ENCODE measurements around the gene MPL.

DNA sequence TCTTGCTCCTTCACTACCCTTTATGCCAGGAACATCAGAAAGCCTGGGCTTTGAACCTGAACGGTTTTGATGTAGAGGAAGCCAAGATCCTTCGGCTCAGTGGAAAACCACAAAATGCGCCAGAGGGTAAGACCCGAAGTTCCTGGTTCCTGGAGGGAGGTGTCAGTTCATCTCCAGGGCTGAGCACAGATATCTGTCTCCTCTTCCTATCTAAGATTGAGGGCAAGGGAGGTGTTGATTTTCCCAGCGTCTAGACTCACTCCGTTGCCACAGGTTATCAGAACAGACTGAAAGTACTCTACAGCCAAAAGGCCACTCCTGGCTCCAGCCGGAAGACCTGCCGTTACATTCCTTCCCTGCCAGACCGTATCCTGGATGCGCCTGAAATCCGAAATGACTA, 22.1 kb downstream of the MPL start:
- TF ChIP-seq FOSL1 (IDR thresholded peaks at IDR 0.05; ENCODE audit: low read depth): no peak
- TF ChIP-seq CEBPB (IDR thresholded peaks at IDR 0.05; ENCODE audit: low read depth): no peak
- no peak for TF ChIP-seq YY1 (IDR thresholded peaks at IDR 0.05; ENCODE audit: extremely low read depth, insufficient replicate concordance, low read depth, low read length)
- TF ChIP-seq POLR2A (IDR thresholded peaks at IDR 0.05; ENCODE audit: borderline replicate concordance, extremely low read depth, insufficient read depth, insufficient read length): no peak
- TF ChIP-seq, protein P1, sequence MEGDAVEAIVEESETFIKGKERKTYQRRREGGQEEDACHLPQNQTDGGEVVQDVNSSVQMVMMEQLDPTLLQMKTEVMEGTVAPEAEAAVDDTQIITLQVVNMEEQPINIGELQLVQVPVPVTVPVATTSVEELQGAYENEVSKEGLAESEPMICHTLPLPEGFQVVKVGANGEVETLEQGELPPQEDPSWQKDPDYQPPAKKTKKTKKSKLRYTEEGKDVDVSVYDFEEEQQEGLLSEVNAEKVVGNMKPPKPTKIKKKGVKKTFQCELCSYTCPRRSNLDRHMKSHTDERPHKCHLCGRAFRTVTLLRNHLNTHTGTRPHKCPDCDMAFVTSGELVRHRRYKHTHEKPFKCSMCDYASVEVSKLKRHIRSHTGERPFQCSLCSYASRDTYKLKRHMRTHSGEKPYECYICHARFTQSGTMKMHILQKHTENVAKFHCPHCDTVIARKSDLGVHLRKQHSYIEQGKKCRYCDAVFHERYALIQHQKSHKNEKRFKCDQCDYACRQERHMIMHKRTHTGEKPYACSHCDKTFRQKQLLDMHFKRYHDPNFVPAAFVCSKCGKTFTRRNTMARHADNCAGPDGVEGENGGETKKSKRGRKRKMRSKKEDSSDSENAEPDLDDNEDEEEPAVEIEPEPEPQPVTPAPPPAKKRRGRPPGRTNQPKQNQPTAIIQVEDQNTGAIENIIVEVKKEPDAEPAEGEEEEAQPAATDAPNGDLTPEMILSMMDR (IDR thresholded peaks at IDR 0.05 in 2 of 3, conservative IDR thresholded peaks at IDR 0.05 in 1 of 3; ENCODE audit: borderline replicate concordance in 1 of 3, insufficient read depth in 1 of 3, low read depth in 2 of 3, low read length in 2 of 3): no peak
- TF ChIP-seq EZH2 (IDR thresholded peaks at IDR 0.05): no peak
- no peak for TF ChIP-seq SRF (IDR thresholded peaks at IDR 0.05; ENCODE audit: low read depth)
- TF ChIP-seq EZH2phosphoT487 (IDR thresholded peaks at IDR 0.05; ENCODE audit: borderline replicate concordance): no peak
